PFSK-1 (cell line): ENCODE measurements around the gene AMMECR1.

ENCODE experiments used
- FOXP2 ChIP-seq: optimal IDR thresholded peaks from 2 replicates; pipeline ENCODE3; 2011; ENCODE audit warnings: borderline replicate concordance, control low read depth, inconsistent platforms; ENCODE audit not compliant: insufficient read depth; ENCODE audit errors: extremely low read length, extremely low read depth
- POLR2AphosphoS5 ChIP-seq: IDR thresholded peaks from 2 replicates; pipeline ENCODE4 v1.6.1; 2012; ENCODE audit warnings: low read depth, mild to moderate bottlenecking, control low read depth, low read length, moderate library complexity

DNA sequence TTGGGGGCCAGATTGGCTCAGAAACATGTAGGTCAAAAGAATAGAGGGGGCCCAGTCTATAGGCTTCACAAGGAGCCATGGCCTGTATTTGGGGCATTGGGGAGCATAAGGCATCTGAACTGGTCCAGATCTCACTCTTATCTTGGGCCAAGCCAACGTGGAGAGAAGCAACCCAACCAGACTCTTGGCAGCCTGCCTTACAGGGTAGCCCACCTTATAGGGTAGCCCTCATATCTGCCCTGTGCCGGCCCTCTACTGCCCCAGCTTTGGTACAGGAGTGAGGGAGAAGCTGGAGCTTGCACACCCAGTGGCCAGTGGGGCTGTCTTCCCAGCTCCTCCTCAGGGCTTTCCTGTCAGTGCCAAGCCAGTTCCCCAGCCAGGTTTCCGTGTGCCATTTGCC, 142.2 kb downstream of the AMMECR1 start:
- TF ChIP-seq POLR2AphosphoS5: no peak
- TF ChIP-seq FOXP2: no peak
